Stimulated activated naive B cell treated with anti-CD40 and anti-IgM and Interleukin-4, amounts not matched to agents 10 μg/mL and 1 μg/mL and 100 μg/mL, for 72 hours (primary cell): Measurements from ENCODE around the gene CTAGE9.

Experiments
- ATAC-seq, 2 donors: fragments of 150-1000 bp; cut with Tn5 transposase; replicated peaks; 2 replicates each; pipeline ENCODE4 v1.10.0; 2021; ENCODE audit warnings: moderate library complexity in 1 of 2
- DNase-seq: peaks from one replicate; pipeline ENCODE4 v3.0.0; 2021
- H3K27ac Mint-ChIP-seq: one replicate; pipeline ENCODE4 v1.8.0; 2022; ENCODE audit warnings: mild to moderate bottlenecking, mixed read lengths
- H3K27me3 Mint-ChIP-seq, 2 donors: one replicate each; pipeline ENCODE4 v1.8.0; 2022; ENCODE audit warnings: mixed read lengths in 2 of 2
- H3K36me3 Mint-ChIP-seq, 2 donors: one replicate each; pipeline ENCODE4 v1.8.0; 2022; ENCODE audit warnings: mixed read lengths in 2 of 2, mild to moderate bottlenecking in 1 of 2
- H3K4me1 Mint-ChIP-seq, 2 donors: one replicate each; pipeline ENCODE4 v1.8.0; 2022; ENCODE audit warnings: mixed read lengths in 2 of 2, mild to moderate bottlenecking in 1 of 2
- H3K4me3 Mint-ChIP-seq, 2 donors: one replicate each; pipeline ENCODE4 v1.8.0; 2022; ENCODE audit warnings: mild to moderate bottlenecking in 2 of 2, mixed read lengths in 2 of 2, moderate library complexity in 1 of 2
- H3K9me3 Mint-ChIP-seq, 2 donors: one replicate each; pipeline ENCODE4 v1.8.0; 2022; ENCODE audit warnings: mixed read lengths in 2 of 2, mild to moderate bottlenecking in 1 of 2

Gene CTAGE9

GRCh38 chr6:131678442-131678841 lies 32.4 kb downstream of the CTAGE9 start:
- H3K36me3 Mint-ChIP-seq = peaks cover 16 to 17% of the 10 kb centered on the region in 2 donors
- peaks cover 0 to 6% of the 10 kb centered on the region in 2 donors for H3K9me3 Mint-ChIP-seq
- no peak overlapping the region for H3K27ac Mint-ChIP-seq
- peaks cover 17 to 35% of the 10 kb centered on the region in 2 donors for H3K4me1 Mint-ChIP-seq
- ATAC-seq (no peak), DNase-seq (no peak)
- no peak overlapping the region for H3K4me3 Mint-ChIP-seq
- H3K27me3 Mint-ChIP-seq = no peaks in the 10 kb centered on the region

- Mint-ChIP-seq H3K27me3 (no peaks in the 10 kb centered on the region), H3K9me3 (no peaks in the 10 kb centered on the region), H3K36me3 (peaks cover 0 to 6% of the 10 kb centered on the region in 2 donors), H3K27ac (no peak overlapping the region), H3K4me1 (no peaks in the 10 kb centered on the region), H3K4me3 (no peak overlapping the region)
- ATAC-seq (no peak), DNase-seq (no peak)
Measured at GRCh38 chr6:131673184-131673583, 37.6 kb downstream of the CTAGE9 start.

- ATAC-seq = no peak
- DNase-seq = no peak
- H3K27ac Mint-ChIP-seq = no peak overlapping the region
- H3K36me3 Mint-ChIP-seq = peaks cover 0 to 6% of the 10 kb centered on the region in 2 donors
- no peaks in the 10 kb centered on the region for H3K9me3 Mint-ChIP-seq
- H3K4me3 Mint-ChIP-seq = no peak overlapping the region
- peaks cover 0 to 3% of the 10 kb centered on the region in 2 donors for H3K27me3 Mint-ChIP-seq
- peaks cover 0 to 9% of the 10 kb centered on the region in 2 donors for H3K4me1 Mint-ChIP-seq
Measured at GRCh38 chr6:131669891-131670290, 40.9 kb downstream of the CTAGE9 start.

GRCh38 chr6:131663578-131664165 lies 47.1 kb downstream of the CTAGE9 start:
- Mint-ChIP-seq H3K27ac (no peak overlapping the region), H3K36me3 (peaks cover 3 to 4% of the 10 kb centered on the region in 2 donors), H3K4me1 (peaks cover 6 to 17% of the 10 kb centered on the region in 2 donors), H3K27me3 (peaks cover 0 to 3% of the 10 kb centered on the region in 2 donors), H3K4me3 (no peak overlapping the region), H3K9me3 (no peaks in the 10 kb centered on the region)
- DNase-seq = no peak
- no peak for ATAC-seq

GRCh38 chr6:131660195-131660594 lies 50.6 kb downstream of the CTAGE9 start:
- Mint-ChIP-seq H3K4me1 (peaks cover 6 to 8% of the 10 kb centered on the region in 2 donors), H3K9me3 (no peaks in the 10 kb centered on the region), H3K27ac (peak overlapping the region; percentile 33), H3K27me3 (no peaks in the 10 kb centered on the region), H3K4me3 (no peak overlapping the region), H3K36me3 (peaks cover 3 to 4% of the 10 kb centered on the region in 2 donors)
- DNase-seq = no peak
- ATAC-seq = peak; percentile 87 to 89
